HepG2 (cell line): ENCODE measurements around the gene LRRC8D. TPM values are rescaled to one million over a fixed set of nuclear protein-coding genes. Genes with fewer than 3 reads are reported as not detected.

Experiments used
- ATAC-seq: fragments of 200-7000 bp; cut with Tn5 transposase; 3 replicates; pipeline ENCODE4 v1.9.1; 2020; ENCODE audit warnings: mild to moderate bottlenecking, moderate library complexity
- BruUV-seq: library from RNA; stranded (reverse); fragments of 400-500 nt; replicated peaks from 2 replicates; lab custom pipeline; 2021; lab: Mats Ljungman, UMichigan
- CTCF ChIA-PET: fragments of 300-600 bp; formaldehyde crosslinking; extraction: SDS; loops from one replicate; lab custom pipeline; 2021; ENCODE audit warnings: low total read pairs, inconsistent platforms, low intra/inter-chr PET ratio; lab: Yijun Ruan, JAX
- POLR2A ChIA-PET: fragments of 350-600 bp; sonication (Branson Sonifier 250); formaldehyde crosslinking; loops from one replicate; lab custom pipeline; 2020; ENCODE audit warnings: antibody characterized with exemption, inconsistent platforms; lab: Yijun Ruan, JAX
- DNase-seq: peaks from one replicate; pipeline ENCODE4 v3.0.0-alpha.2; 2015; ENCODE audit warnings: low spot score
- FAIRE-seq: peaks from 3 replicates; lab custom pipeline; 2011; peaks lifted over from hg19 to GRCh38; lab: Jason Lieb, UNC
- H2AFZ ChIP-seq: one replicate; pipeline ENCODE4 v1.6.1; 2011; ENCODE audit warnings: low read length, inconsistent platforms
- H3K27ac ChIP-seq: fragments of 300-600 bp; 3 replicates; pipeline ENCODE4 v1.8.0; 2011; ENCODE audit warnings: mixed run types, mild to moderate bottlenecking, mixed read lengths, low read length, inconsistent platforms; ENCODE audit not compliant: insufficient read depth; ENCODE audit errors: extremely low read length
- H3K27me3 ChIP-seq, 2 experiments: fragments of 200-600 bp in 1 of 2; 2 replicates in 1 of 2; 3 replicates in 1 of 2; pipeline versions ENCODE4 v1.6.0 to v1.8.0; 2011; ENCODE audit warnings: low read length in 2 of 2, mild to moderate bottlenecking in 2 of 2, moderate library complexity in 2 of 2, inconsistent platforms in 1 of 2; ENCODE audit not compliant: insufficient read depth in 2 of 2, control insufficient read depth in 1 of 2
- H3K36me3 ChIP-seq, 2 experiments: fragments of 200-600 bp in 1 of 2; replicated peaks in 1 of 2; 2 replicates in 1 of 2; 3 replicates in 1 of 2; pipeline versions ENCODE4 v1.5.1 to v1.8.0; 2011; ENCODE audit warnings: low read length in 2 of 2, inconsistent platforms in 1 of 2; ENCODE audit not compliant: insufficient read depth in 2 of 2, control insufficient read depth in 1 of 2
- H3K4me1 ChIP-seq: 2 replicates; pipeline ENCODE4 v1.5.1; 2012; ENCODE audit warnings: low read length, inconsistent platforms; ENCODE audit not compliant: insufficient read depth
- H3K4me2 ChIP-seq: 2 replicates; pipeline ENCODE4 v1.6.0; 2011; ENCODE audit warnings: low read depth, low read length, inconsistent platforms
- H3K4me3 ChIP-seq, 3 experiments: fragments of 200-600 bp in 1 of 3; sonication (generic), shearing (Covaris generic) in 1 of 3; replicated peaks in 1 of 3; 2 replicates each; pipeline ENCODE4 v1.5.1; 2011 to 2016; ENCODE audit warnings: low read length in 3 of 3, inconsistent platforms in 2 of 3, low read depth in 2 of 3, mild to moderate bottlenecking in 2 of 3, control low read depth in 1 of 3, mixed read lengths in 1 of 3; ENCODE audit not compliant: insufficient read depth in 1 of 3
- H3K79me2 ChIP-seq: one replicate; pipeline ENCODE4 v1.6.1; 2011; ENCODE audit warnings: low read length, inconsistent platforms; ENCODE audit not compliant: insufficient read depth
- H3K9ac ChIP-seq: 2 replicates; pipeline ENCODE4 v1.6.0; 2011; ENCODE audit warnings: mild to moderate bottlenecking, low read depth, low read length, inconsistent platforms; ENCODE audit not compliant: insufficient read depth
- H3K9me3 ChIP-seq: 2 replicates; pipeline ENCODE4 v1.5.1; 2012; ENCODE audit warnings: mild to moderate bottlenecking, low read length
- H4K20me1 ChIP-seq: 2 replicates; pipeline ENCODE4 v1.6.0; 2011; ENCODE audit warnings: inconsistent platforms, mild to moderate bottlenecking, low read length, moderate library complexity; ENCODE audit not compliant: insufficient read depth
- GATAD2A ChIP-seq: IDR thresholded peaks from 2 replicates; pipeline ENCODE4 v1.6.1; 2016
- MEIS2 ChIP-seq: sonication (generic); formaldehyde crosslinking; IDR thresholded peaks from 2 replicates; pipeline ENCODE4 v1.9.0; 2021; ENCODE audit warnings: mild to moderate bottlenecking, missing genetic modification reagents
- NONO ChIP-seq, 2 experiments: fragments of 450-650 bp in 1 of 2; sonication (generic) in 1 of 2; formaldehyde crosslinking in 1 of 2; IDR thresholded peaks in 1 of 2; conservative IDR thresholded peaks in 1 of 2; 2 replicates each; pipeline versions ENCODE4 v1.6.1 to v1.8.0; 2017 to 2022; ENCODE audit warnings: mild to moderate bottlenecking in 1 of 2, missing genetic modification reagents in 1 of 2, moderate library complexity in 1 of 2
- POLR2G ChIP-seq: fragments of 200-400 bp; formaldehyde crosslinking; IDR thresholded peaks from 2 replicates; pipeline ENCODE4 v1.6.1; 2018; ENCODE audit warnings: mild to moderate bottlenecking, low read depth, low read length, moderate library complexity
- SALL1 ChIP-seq: sonication (generic); formaldehyde crosslinking; IDR thresholded peaks from 2 replicates; pipeline ENCODE4 v1.8.0; 2022; ENCODE audit warnings: mild to moderate bottlenecking, missing genetic modification reagents
- SKI ChIP-seq: fragments of 450-650 bp; IDR thresholded peaks from one replicate; pipeline ENCODE4 v1.6.1; 2018; ENCODE audit warnings: mild to moderate bottlenecking; ENCODE audit not compliant: partially characterized antibody
- SOX13 ChIP-seq, 3 experiments: fragments of 450-650 bp in 1 of 3; sonication (generic) in 1 of 3; formaldehyde crosslinking in 1 of 3; IDR thresholded peaks in 2 of 3; conservative IDR thresholded peaks in 1 of 3; 2 replicates each; pipeline versions ENCODE4 v1.5.0 to v1.6.1; 2016 to 2020; ENCODE audit warnings: antibody characterized with exemption in 1 of 3, mild to moderate bottlenecking in 1 of 3, missing compliant biosample characterization in 1 of 3, missing genetic modification reagents in 1 of 3, moderate library complexity in 1 of 3
- YY1 ChIP-seq: IDR thresholded peaks from 2 replicates; pipeline ENCODE4 v1.6.1; 2011; ENCODE audit warnings: low read length, low read depth, moderate library complexity, mild to moderate bottlenecking; ENCODE audit not compliant: insufficient read depth, insufficient replicate concordance
- ZFX ChIP-seq: sonication (generic); formaldehyde crosslinking; IDR thresholded peaks from 2 replicates; pipeline ENCODE4 v1.4.0; 2020; ENCODE audit warnings: mild to moderate bottlenecking, low read depth, missing genetic modification reagents, moderate library complexity
- ZNF775 ChIP-seq: sonication (generic); formaldehyde crosslinking; IDR thresholded peaks from 2 replicates; pipeline ENCODE4 v1.4.0; 2020; ENCODE audit warnings: missing genetic modification reagents, mild to moderate bottlenecking, moderate library complexity, borderline replicate concordance
- WGBS: methylation state at CpG from one replicate; pipeline ENCODE4 v1.1.6; 2017; ENCODE audit warnings: low lambda C conversion rate; 5-methylcytosine and 5-hydroxymethylcytosine counted together
- in situ Hi-C: cut with HindIII; loops from 2 replicates; pipeline ENCODE4 v1.10.0; 2017; ENCODE audit warnings: low pct_unique_long_range_greater_than_20kb; ENCODE audit not compliant: extremely low pct_ligation_motif_present
- intact Hi-C: fragments of 100-400 bp; cut with micrococcal nuclease; formaldehyde crosslinking; loops from one replicate; pipeline ENCODE4 v1.10.0; 2022; ENCODE audit not compliant: unreplicated experiment
- polyA plus RNA-seq, 8 experiments: library from polyadenylated mRNA; depleted of rRNA in 3 of 8; stranded (reverse) in 7 of 8; unstranded in 1 of 8; fragments of >200 nt; fragmentation: Illumina TruSeq in 4 of 8; extraction: Trizol in 4 of 8; gene quantifications; 2 replicates each; pipeline versions ENCODE4 v1.2.1 to v1.2.3, GENCODE V29; 2011 to 2016; ENCODE audit warnings: low read depth in 4 of 8, missing spikeins in 1 of 8, mixed read lengths in 1 of 8; ENCODE audit not compliant: insufficient read depth in 1 of 8
- total RNA-seq, 5 experiments: library from RNA; depleted of rRNA; stranded (reverse); fragments of >200 nt; fragmentation: Illumina TruSeq; extraction: Trizol; gene quantifications; 2 replicates each; pipeline ENCODE4 v1.2.3, GENCODE V29; 2016; ENCODE audit warnings: low read depth in 1 of 5
- TF ChIP-seq, protein P1 (sequence below): sonication (generic); formaldehyde crosslinking; IDR thresholded peaks from 2 replicates; pipeline ENCODE4 v1.5.1; 2020; ENCODE audit warnings: mild to moderate bottlenecking, missing genetic modification reagents, borderline replicate concordance
- TF ChIP-seq, protein P2 (sequence below), 2 experiments: IDR thresholded peaks; 2 replicates each; pipeline ENCODE4 v1.6.1; 2011 to 2012; ENCODE audit warnings: low read length in 2 of 2, borderline replicate concordance in 1 of 2, low read depth in 1 of 2, mild to moderate bottlenecking in 1 of 2, moderate library complexity in 1 of 2

The LRRC8D gene
- total and polyA plus RNA-seq, 2 of the 13 experiments (the other 11 are each of a cell fraction or from before 2014, with no cell fraction given): 29.9 to 45.5 TPM

GRCh38 chr1:89901957-89902669, 81.3 kb downstream of the LRRC8D start:
- Histone ChIP-seq H3K4me3 (no peak overlapping the region; a peak in 1 of 6 replicates), H3K27ac (peak overlapping the region; percentile 62), H3K79me2 (peaks cover 31% of the 10 kb centered on the region), H3K27me3 (no peaks in the 10 kb centered on the region), H3K4me1 (peaks cover 99% of the 10 kb centered on the region), H2AFZ (no peak overlapping the region), H3K9ac (no peak overlapping the region), H3K4me2 (peak overlapping the region; percentile 37), H4K20me1 (no peaks in the 10 kb centered on the region), H3K36me3 (peaks cover 0 to 3% of the 10 kb centered on the region in 2 experiments; a peak in 1 of 5 replicates), H3K9me3 (no peaks in the 10 kb centered on the region)
- in situ Hi-C loops (no loop called here), intact Hi-C loops (loop anchor here (10.0 kb wide), 1 partner anchor 83 kb away; no protein-coding TSS in a partner anchor)
- ATAC-seq: peak; percentile 76
- no TSS peak for BruUV-seq
- FAIRE-seq: peak; percentile 82
- CTCF ChIA-PET: no interaction called here
- POLR2A ChIA-PET: interaction anchor here (1.0 kb wide), 1 partner anchor 82 kb away, joined by 3 read pairs; the partner anchor contains the start of gene LRRC8D
- DNase-seq: peak; percentile 84
- 24% methylated on average over 9 of the region's 9 CpGs for WGBS
- TF ChIP-seq, protein P1, sequence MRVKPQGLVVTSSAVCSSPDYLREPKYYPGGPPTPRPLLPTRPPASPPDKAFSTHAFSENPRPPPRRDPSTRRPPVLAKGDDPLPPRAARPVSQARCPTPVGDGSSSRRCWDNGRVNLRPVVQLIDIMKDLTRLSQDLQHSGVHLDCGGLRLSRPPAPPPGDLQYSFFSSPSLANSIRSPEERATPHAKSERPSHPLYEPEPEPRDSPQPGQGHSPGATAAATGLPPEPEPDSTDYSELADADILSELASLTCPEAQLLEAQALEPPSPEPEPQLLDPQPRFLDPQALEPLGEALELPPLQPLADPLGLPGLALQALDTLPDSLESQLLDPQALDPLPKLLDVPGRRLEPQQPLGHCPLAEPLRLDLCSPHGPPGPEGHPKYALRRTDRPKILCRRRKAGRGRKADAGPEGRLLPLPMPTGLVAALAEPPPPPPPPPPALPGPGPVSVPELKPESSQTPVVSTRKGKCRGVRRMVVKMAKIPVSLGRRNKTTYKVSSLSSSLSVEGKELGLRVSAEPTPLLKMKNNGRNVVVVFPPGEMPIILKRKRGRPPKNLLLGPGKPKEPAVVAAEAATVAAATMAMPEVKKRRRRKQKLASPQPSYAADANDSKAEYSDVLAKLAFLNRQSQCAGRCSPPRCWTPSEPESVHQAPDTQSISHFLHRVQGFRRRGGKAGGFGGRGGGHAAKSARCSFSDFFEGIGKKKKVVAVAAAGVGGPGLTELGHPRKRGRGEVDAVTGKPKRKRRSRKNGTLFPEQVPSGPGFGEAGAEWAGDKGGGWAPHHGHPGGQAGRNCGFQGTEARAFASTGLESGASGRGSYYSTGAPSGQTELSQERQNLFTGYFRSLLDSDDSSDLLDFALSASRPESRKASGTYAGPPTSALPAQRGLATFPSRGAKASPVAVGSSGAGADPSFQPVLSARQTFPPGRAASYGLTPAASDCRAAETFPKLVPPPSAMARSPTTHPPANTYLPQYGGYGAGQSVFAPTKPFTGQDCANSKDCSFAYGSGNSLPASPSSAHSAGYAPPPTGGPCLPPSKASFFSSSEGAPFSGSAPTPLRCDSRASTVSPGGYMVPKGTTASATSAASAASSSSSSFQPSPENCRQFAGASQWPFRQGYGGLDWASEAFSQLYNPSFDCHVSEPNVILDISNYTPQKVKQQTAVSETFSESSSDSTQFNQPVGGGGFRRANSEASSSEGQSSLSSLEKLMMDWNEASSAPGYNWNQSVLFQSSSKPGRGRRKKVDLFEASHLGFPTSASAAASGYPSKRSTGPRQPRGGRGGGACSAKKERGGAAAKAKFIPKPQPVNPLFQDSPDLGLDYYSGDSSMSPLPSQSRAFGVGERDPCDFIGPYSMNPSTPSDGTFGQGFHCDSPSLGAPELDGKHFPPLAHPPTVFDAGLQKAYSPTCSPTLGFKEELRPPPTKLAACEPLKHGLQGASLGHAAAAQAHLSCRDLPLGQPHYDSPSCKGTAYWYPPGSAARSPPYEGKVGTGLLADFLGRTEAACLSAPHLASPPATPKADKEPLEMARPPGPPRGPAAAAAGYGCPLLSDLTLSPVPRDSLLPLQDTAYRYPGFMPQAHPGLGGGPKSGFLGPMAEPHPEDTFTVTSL: peak; percentile 75; the same call in 1 of the 2 replicates
- TF ChIP-seq SKI (no peak), YY1 (peak; percentile 7), ZNF775 (CRISPR knock-in tag) (0 out of 2 replicates have a peak, but pooled peaks have one; percentile 74), POLR2G (no peak), SOX13 (IDR thresholded peaks at IDR 0.05) (no peak), SOX13 (CRISPR knock-in tag; conservative IDR thresholded peaks at IDR 0.05 in 1 of 2, IDR thresholded peaks at IDR 0.05 in 1 of 2) (peak in 1 of 2 experiments; percentile 70; a peak in 2 of 4 replicates), MEIS2 (CRISPR knock-in tag) (peak; percentile 41; the same call in 1 of the 2 replicates), SALL1 (CRISPR knock-in tag) (peak; percentile 25), NONO (IDR thresholded peaks at IDR 0.05) (no peak), NONO (CRISPR knock-in tag; conservative IDR thresholded peaks at IDR 0.05) (no peak), ZFX (0 out of 2 replicates have a peak, but pooled peaks have one; percentile 21), GATAD2A (CRISPR knock-in tag) (0 out of 2 replicates have a peak, but pooled peaks have one; percentile 26)
- TF ChIP-seq, protein P2, sequence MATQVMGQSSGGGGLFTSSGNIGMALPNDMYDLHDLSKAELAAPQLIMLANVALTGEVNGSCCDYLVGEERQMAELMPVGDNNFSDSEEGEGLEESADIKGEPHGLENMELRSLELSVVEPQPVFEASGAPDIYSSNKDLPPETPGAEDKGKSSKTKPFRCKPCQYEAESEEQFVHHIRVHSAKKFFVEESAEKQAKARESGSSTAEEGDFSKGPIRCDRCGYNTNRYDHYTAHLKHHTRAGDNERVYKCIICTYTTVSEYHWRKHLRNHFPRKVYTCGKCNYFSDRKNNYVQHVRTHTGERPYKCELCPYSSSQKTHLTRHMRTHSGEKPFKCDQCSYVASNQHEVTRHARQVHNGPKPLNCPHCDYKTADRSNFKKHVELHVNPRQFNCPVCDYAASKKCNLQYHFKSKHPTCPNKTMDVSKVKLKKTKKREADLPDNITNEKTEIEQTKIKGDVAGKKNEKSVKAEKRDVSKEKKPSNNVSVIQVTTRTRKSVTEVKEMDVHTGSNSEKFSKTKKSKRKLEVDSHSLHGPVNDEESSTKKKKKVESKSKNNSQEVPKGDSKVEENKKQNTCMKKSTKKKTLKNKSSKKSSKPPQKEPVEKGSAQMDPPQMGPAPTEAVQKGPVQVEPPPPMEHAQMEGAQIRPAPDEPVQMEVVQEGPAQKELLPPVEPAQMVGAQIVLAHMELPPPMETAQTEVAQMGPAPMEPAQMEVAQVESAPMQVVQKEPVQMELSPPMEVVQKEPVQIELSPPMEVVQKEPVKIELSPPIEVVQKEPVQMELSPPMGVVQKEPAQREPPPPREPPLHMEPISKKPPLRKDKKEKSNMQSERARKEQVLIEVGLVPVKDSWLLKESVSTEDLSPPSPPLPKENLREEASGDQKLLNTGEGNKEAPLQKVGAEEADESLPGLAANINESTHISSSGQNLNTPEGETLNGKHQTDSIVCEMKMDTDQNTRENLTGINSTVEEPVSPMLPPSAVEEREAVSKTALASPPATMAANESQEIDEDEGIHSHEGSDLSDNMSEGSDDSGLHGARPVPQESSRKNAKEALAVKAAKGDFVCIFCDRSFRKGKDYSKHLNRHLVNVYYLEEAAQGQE (IDR thresholded peaks at IDR 0.05; ENCODE audit: borderline replicate concordance in 1 of 2, low read depth in 1 of 2, low read length in 2 of 2): 0 out of 4 replicates have a peak, but pooled peaks of 1 of the 2 experiments have one; percentile 6
